NCI-H1417 (cell line): ENCODE data around the gene SELENOK.
A peak's percentile ranks its signal among the peaks of the same experiment; 100 is the strongest.

Source experiments
- DNase-seq, 3 experiments: peaks; one replicate each; lab custom pipeline; 2025; lab: John Stamatoyannopoulos, UW

Gene SELENOK

DNA sequence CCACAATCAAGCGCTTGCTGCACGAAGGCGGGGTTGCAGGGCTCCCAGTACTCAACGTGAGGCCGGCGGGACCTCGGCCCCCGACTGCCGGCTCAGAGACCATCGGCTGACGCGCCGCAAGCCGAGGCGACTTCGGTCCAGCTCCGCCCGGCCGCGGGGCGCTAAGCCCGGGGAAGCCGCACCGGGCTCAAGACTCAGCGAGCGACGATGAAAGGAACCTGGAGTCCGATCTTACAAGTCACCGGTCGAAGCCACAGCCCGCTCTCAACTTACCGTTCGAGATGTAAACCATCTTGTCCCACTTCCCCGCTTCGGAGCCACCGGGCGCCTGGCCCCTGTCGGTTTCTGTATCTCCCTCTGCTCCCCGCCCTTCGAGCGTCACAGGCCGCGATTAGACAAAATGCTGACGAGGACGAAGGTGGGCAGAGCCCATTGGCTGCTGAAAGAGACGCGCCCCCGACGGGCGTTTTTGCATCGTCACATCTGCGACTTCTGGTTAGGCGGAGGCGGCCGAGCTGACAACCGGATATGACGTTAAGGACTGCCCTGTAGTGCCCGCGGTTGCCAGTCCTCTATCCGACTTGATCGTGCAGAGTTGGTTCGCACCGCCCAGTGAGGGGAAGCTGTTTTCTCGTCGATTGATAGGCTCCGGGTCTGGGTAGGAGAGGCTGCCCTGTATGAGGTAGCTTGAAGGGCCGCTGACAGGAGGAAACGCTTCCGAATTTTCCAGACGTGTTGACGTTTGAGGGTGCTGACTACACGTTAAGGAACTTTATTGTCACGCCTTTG, at the start of gene SELENOK:
Gene SELENOK (minus strand): TSS at position 363 of the 789 bp plus-strand sequence.
- DNase-seq, result peak; percentile 92 to 98 (median 94)

DNA sequence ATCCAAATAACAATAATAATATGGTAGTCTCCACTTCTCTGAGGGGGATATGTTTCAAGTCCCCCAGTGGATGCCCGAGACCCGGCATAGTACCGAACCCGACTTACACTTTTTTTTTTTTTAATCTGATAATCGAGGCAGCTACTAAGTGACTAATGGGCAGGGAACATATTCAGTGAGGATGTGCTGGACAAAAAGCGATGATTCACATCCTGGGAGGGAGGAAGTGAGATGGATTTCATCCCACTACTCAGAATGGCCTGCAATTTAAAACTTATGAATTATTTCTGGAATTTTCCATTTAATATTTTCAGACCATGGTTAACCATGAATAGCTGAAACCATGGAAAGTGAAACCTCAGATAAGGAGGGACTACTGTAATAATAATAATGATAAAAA, 49.5 kb upstream of the SELENOK start:
- DNase-seq, result no peak

DNA sequence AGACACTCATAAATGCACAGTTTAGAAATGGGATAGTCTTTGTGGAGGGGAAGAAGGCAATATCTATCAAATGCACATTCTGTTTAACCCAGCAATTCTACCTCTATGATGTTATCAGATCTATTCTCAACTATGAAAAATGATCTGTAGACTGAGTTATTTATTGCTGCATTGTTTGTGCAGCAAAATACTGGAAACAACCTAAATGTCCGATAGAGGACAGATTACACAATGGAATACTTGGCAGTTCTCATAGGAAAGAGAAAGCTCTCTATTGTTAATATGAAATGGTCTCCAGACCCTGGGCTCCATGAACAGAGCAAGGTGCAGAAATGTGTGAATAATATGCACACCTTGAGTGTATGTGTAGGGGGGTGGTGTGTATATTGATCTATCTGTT, 49.0 kb upstream of the SELENOK start:
- no peak for DNase-seq

DNA sequence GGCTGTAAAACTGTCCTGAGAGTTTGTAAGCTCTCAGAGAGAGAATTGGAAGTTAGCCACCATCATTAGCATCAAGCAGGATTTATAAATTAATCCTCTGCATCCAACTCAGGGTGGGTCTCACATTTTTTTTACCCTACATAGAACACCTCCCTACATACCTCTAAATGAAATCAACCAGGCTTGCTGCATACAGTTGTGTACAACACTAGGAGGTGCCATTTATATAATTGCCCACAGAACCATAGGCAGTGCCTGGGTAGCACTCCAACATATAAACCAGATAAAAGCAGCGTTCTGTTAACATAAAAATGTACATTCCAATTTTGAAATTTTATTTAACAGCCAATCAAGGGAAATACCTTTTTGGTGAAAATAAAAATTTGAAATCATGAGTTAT, 48.2 kb upstream of the SELENOK start:
- DNase-seq, result peak in 1 of 3 experiments; percentile 2

DNA sequence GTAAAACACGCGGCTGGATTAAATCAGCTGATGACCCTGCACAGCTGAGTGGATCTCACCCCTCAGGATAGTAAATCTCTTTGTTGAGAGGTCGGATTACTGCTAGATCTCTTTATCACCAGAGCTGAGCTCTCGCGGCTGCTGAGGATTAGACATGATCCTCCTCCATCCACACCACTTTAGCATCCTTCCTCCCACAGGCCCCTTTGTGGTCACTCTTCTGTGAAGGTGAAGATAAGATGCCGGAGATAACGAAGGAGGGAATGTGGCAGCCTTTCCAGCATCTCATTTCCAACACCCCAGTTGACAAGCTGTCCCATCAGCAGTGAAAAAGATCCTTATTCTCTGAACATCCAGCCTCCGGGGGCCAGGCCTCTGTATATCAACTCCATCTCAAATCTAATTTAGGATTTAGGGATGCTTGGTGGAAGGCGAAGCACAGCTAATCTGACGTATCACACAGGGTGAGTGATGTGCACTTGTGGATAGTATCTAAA, 47.5 kb upstream of the SELENOK start:
- no peak for DNase-seq

DNA sequence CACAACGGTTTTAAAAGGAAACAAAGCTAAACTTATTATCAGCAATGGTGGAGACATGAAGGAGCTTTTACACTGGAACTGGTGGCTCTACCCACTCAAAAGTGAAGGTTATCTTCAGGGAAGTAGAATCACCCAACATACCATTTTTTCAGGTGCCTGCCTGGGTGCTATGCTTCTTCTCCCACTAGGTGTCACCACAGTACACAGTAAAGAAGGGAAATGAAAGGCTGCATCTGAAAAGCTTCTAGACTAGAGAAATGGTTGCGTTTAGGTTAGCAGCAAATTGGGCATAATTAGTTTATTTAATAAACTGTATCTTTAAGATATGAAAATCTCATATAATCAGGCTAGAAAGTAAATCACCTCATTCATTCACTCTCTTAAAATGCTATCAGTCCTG, 47.0 kb upstream of the SELENOK start:
- DNase-seq, result peak; percentile 28 to 74 (median 38)

DNA sequence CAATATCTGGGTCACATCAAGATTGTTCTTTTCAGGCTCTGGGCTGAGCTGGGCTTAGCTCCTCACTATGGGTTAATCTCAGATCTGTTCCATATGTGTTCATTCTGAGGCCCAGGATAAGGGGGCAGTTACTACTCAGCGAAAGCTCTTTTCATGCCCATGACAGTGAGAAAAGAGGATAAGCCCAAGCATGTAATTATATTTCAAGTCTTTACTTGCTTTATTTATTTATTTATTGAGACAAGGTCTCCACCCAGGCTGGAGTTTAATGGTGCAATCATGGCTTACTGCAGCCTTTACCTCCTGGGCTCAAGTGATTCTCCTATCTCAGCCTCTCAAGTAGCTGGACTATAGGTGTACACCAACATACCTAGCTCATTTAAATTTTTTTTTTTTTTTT, 44.7 kb upstream of the SELENOK start:
- DNase-seq, result peak in 1 of 3 experiments; percentile 53

DNA sequence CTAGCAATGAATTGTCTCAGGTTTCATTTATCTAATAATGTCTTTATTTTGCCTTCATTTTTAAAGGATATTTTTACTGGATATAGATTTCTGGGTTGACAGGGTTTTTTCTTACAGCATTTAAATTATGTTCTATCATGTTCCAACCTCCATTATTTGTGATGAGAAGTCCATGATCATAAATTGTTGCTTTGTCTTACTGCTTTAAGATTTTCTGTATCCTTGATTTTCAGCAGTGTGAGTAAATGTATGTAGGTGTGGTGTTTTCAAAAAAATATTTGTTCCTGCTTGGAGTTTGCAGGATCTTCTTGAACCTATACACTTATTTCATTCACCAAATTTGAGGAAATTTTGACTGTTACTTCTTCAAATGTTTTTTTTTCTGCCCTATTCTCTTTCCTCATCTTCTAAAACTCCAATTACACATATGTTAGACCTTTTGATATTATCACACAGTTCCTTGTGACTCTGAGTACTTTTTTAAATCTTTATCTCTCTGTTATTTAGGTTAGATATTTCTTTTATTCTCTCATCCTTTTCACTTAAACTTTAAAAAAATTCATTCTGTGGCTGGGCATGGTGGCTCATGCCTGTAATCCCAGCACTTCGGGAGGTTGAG, 43.7 kb upstream of the SELENOK start:
- no peak for DNase-seq

DNA sequence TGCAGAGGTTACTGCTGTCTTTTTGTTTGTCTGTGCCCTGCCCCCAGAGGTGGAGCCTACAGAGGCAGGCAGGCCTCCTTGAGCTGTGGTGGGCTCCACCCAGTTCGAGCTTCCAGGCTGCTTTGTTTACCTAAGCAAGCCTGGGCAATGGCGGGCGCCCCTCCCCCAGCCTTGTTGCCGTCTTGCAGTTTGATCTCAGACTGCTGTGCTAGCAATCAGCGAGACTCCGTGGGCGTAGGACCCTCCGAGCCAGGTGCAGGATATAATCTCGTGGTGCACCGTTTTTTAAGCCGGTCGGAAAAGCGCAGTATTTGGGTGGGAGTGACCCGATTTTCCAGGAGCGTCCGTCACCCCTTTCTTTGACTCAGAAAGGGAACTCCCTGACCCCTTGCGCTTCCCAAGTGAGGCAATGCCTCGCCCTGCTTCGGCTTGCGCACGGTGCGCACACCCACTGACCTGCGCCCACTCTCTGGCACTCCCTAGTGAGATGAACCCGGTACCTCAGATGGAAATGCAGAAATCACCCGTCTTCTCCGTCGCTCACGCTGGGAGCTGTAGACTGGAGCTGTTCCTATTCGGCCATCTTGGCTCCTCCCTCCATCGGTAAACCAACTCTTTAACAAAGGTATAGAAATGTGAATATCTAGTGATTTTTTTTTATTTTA, 35.7 kb upstream of the SELENOK start:
- DNase-seq, result peak in 2 of 3 experiments; percentile 2 to 62

DNA sequence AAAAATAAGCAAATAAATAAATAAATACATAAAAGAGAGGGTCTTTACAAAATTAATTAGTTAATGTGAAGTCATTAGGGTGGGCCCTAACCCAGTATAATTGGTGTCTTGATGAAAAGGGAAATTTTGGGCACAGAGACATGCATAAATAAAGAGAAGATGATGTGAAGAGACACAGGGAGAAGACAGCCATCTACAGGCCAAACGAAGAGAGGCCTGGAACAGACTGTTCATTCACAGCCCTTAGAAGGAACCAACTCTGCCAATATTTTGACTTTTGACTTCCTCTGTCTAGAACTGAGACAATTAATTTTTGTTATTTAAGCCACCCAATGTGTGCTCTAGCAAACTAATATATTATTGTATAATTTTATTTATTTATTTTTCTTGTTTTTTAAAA, 29.6 kb upstream of the SELENOK start:
- DNase-seq, result no peak

DNA sequence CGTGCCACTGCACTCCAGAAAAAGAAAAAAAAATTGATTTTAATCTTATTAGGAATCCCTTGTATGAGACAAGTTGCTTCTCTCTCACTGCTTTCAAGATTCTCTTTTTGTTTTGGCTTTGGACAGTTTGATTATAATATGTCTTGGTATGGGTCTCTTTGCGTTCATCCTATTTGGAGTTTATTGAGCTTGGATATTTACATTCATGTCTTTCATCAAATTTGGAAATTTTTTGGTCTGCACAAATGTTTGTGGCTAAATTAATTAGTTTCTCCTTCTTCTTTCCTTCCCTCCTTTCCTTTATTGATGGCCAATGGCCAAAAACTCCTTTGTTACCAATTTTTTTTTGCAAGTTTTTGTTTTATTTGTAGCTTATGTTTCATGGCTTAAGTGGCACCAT, 28.1 kb upstream of the SELENOK start:
- no peak for DNase-seq

DNA sequence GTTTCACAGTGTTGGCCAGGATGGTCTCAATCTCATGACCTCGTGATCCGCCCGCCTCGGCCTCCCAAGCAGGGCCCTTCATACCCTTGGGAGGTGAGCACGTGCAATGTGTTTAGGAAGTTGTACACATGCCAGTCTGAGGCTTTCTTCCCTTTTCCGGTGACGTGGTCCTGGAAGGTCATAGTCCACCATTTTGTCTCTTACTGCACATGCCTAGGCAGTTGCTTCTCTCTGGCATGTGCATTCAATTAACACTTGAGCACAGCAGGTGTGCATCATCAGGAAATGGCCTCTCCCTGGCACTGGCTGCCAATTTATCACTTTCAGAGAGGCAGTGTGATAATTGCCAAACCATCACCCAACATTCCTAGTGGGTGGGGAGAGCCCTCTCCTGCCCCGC, 21.7 kb upstream of the SELENOK start:
- peak in 1 of 3 experiments; percentile 37 for DNase-seq

DNA sequence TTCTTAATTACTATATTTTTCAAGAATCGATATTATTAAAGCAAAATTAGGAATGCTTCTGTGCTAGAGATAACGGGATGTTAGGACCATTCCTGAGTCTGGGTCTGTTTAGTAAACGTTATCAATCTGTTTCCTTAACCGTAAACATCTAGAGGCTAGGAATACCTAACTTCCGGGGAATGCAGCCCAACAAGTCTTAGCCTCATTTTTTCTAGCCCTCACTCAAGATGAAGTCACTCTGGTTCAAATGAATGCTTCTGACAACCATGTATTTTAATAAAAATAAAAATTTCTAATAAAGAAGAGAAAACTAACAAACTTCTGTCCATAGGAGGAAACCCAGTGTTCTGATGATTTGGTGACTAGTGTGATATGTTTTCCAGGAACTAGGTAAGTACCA, 11.1 kb upstream of the SELENOK start:
- no peak for DNase-seq

DNA sequence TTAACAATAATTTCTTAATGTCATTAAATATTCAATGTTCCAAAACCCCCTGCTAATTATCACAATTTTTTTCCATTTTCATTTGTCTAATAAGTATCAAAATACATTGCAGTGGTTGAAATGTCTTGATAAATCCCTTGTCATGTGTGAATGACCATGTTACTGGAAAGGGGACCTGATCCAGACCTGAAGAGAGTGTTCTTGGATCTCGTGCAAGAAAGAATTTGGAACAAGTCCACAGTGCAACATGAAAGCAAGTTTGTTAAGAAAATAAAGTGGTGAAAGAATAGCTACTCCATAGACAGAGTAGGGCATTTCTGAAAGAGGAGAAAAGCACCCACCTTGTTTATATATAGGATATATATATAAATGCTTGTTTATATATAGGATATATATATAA, 10.4 kb upstream of the SELENOK start:
- DNase-seq, result peak in 1 of 3 experiments; percentile 0

DNA sequence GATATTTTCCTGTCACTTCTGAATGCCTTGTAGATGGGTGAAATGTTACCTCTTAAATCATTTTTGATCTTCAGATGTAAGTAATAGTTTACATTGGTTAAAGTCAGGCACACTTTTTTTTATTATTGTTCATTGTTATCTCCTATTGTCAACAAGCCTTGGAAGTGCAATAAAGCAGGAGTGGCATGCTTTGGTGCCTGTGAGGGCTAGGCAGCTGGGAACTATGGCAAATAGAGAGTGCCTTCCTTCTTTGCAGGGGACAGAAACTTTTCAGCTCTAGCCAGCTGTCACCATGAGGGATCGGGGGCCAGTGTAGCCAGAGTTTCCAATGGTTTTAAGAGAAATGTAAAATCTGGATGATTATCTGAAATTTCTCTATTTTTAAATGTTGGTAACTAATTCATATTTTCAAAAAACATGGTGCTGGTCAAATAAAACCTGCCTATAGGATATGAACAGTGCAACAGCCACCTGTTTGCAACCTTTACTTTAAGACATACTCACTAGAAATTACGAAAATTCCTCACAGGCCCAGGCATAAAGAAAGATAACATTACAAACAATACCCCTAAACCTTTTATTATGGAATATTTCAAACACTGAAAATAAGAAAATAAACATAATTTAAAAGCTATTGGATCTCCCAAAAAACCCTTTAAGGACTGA, 9.1 kb upstream of the SELENOK start:
- DNase-seq, result no peak

DNA sequence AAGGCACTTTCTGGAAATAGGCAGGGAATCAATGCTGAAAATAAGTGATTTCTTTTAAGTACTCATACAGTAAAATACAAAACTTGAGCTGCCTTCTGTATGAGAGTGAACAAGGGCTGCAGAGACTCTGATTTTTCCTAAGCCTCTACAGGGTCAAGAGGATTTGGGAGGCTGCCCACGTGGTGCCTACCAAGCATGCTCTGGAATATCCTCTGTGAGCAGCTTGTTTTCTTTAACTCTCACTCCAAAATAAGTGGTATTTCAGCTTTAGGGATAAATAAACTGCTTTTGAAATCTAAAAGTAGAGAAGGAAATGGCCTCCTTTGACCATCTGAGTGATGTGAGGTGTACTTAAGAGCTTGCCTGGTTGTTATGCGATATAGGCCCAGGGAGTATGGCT, 8.1 kb upstream of the SELENOK start:
- DNase-seq, result no peak

DNA sequence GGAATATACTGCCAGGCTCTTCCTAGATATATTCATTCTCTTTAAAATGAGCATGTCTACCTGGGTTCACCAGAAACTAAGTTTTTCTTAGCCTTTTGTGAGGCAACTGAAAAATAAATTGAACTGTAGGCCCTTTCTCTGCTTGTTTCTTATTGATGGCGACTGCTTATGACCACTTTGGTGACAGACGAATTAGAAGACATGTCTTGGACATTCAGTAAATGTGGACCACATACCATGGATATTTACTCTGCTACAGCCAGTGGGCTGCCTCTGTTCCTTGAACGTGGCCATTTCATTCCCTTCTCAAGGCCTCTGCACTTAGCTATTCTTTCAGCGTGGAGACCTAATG, 603 bp upstream of the SELENOK start:
- no peak for DNase-seq

DNA sequence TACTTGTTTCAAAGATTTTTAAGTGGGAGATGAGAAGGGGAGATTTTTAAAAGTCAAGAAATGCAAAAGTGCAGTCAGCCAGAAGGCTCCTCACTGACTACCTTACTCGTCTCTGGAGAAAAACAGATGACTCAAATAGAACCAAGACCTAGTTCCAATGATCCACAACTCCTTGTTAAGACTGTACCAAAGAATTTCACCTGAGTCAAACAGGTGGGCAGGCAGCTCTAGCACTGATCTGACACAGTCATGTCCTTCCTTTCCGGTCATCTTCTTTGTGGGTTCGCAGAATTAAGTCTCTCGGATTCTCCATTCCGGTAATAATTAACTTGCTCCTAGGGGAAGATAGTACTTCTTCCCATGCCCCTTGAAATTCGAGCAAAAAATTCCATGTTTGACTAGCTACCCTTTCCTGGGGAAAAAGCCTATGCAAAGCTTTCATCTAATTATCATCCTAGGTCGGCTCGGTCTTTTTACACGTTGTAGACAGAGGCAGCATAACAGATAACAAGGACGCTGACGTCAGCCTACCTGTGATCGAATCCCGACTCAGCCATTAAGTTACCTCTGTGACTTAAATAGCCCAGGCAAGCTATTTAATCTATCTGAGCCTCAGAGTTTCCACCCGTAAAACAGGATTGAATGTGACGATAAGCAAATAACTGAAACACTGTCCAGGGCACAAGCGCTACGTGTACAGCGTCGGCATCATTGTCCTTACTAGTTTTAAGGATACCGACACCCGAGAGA, 758 bp downstream of the SELENOK start:
- peak; percentile 6 to 58 (median 30) for DNase-seq

DNA sequence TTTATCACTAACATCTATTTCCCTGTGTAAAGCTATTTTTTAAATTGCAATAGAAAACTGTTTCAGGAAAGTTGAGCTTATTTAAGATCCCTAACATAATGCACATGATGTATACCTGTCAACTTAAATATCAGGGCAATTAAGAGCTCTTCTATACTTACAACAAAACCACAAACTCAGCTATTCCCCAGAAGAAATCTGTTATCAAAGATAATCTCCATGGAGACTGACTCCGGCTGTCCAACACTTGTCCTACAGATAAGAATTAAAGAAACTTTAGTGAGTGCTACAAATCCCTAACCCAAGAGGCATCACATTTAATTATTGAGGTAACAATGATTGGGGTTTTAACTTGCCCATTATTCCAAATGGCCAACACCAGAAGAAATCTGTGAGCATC, 3.4 kb downstream of the SELENOK start:
- DNase-seq, result no peak

DNA sequence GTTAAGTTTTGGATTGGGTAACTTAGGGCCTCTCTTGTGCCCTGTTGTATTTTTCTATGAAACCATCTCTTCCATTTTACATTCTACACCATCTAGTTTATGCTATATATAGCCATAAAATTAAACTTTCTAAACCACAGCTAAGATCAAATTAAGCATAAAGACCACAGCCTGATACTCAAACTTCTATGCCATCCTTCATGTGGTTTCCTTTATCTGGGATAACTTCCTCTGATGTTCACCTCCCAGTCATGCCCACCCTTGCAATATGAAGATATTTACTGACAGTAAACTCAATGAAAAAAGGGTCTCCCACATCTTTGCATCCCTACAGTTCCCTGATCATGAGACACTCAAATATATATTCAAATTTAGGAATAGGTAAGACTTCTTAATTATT, 4.2 kb downstream of the SELENOK start:
- no peak for DNase-seq

DNA sequence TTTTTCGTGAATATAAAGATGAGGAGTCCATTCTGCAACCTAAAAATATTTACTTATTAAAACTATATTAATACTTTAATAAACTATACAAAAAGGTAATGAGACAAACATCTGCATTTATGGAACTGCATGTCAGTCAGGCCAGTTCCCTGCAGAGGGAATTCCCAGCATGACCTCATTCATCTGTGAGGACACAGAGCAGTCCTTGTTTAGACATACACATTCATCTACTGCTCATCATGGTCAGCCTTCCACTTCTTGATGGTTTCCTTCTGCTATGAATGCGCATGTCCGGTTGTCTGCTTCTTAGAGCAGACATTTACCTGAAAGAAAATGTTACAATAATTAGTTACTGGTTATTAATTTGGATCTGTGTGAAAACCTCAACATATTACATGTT, 6.4 kb downstream of the SELENOK start:
- DNase-seq, result no peak

DNA sequence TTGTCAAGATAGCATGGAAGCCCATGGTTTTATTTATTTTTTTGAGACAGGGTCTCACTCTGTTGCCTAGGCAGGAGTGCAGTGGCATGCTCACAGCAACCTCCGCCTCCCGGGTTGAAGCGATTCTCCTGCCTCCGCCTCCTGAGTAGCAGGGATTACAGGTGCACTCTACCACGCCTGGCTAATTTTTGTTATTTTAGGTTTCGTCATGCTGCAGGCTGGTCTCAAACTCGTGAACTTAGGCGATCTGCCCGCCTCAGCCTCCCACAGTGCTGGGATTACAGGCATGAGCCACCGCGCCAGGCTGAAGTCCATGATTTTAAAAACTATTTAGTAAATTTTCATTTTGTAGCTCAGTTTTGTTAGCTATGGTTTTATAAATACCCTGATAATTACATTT, 7.0 kb downstream of the SELENOK start:
- no peak for DNase-seq
